ENCODE measurements around the gene CHRM5.
"Not testable (repeated sequence)": the region's sequence is repeated elsewhere in the genome, so short reads cannot be mapped to it uniquely, and the experiment has no call there.

The CHRM5 gene

GRCh38 chr15:34043391-34043790 lies 75.1 kb downstream of the CHRM5 start:
- DNase-seq, result no peak

GRCh38 chr15:34043813-34044212 lies 75.5 kb downstream of the CHRM5 start:
- no peak for DNase-seq

GRCh38 chr15:34046471-34047145 lies 78.3 kb downstream of the CHRM5 start:
- DNase-seq, result no peak

GRCh38 chr15:34047893-34048775 lies 79.8 kb downstream of the CHRM5 start:
- DNase-seq, result no peak

GRCh38 chr15:34049112-34049511 lies 80.8 kb downstream of the CHRM5 start:
- DNase-seq, result no peak

GRCh38 chr15:34050385-34050784 lies 82.1 kb downstream of the CHRM5 start:
- not testable (repeated sequence) for DNase-seq

GRCh38 chr15:34054081-34054707 lies 85.9 kb downstream of the CHRM5 start:
- DNase-seq, result no peak

- DNase-seq, result no peak
Measured at GRCh38 chr15:34055868-34056595, 87.7 kb downstream of the CHRM5 start.

GRCh38 chr15:34056911-34057310 lies 88.6 kb downstream of the CHRM5 start:
- no peak for DNase-seq

- DNase-seq, result no peak
Measured at GRCh38 chr15:34059476-34059875, 91.2 kb downstream of the CHRM5 start.

- no peak for DNase-seq
Measured at GRCh38 chr15:34059946-34060345, 91.6 kb downstream of the CHRM5 start.

GRCh38 chr15:34064438-34064837 lies 96.1 kb downstream of the CHRM5 start:
- no peak for DNase-seq

- no peak for DNase-seq
Measured at GRCh38 chr15:34065261-34065660, 97.0 kb downstream of the CHRM5 start.

GRCh38 chr15:34065941-34066340 lies 97.6 kb downstream of the CHRM5 start:
- no peak for DNase-seq

GRCh38 chr15:34070003-34070402 lies 101.7 kb downstream of the CHRM5 start:
- no peak for DNase-seq

- no peak for DNase-seq
Measured at GRCh38 chr15:34076785-34077184, 108.5 kb downstream of the CHRM5 start.

- no peak for DNase-seq
Measured at GRCh38 chr15:34078900-34079299, 110.6 kb downstream of the CHRM5 start.

GRCh38 chr15:34079904-34080303 lies 111.6 kb downstream of the CHRM5 start:
- DNase-seq, result no peak

- no peak for DNase-seq
Measured at GRCh38 chr15:34084086-34084485, 115.8 kb downstream of the CHRM5 start.

- DNase-seq, result no peak
Measured at GRCh38 chr15:34085746-34086145, 117.4 kb downstream of the CHRM5 start.

- no peak for DNase-seq
Measured at GRCh38 chr15:34099914-34100313, 131.6 kb downstream of the CHRM5 start.

GRCh38 chr15:34101366-34102174 lies 133.3 kb downstream of the CHRM5 start, which contains the start of the genes EMC7 and PGBD4:
Gene EMC7 (minus strand): TSS chr15:34101862. CDS start chr15:34101839, 23 bp downstream.
Gene PGBD4 (plus strand): TSS chr15:34102083. CDS start chr15:34102532, 449 bp downstream.
- peak; percentile 97 for DNase-seq
